ENCODE results near the gene PRKN. TPM values are rescaled to one million over a fixed set of nuclear protein-coding genes. Genes with fewer than 3 reads are reported as not detected.

PRKN gene
- total and polyA plus RNA-seq, 10 donors, result 0.23 to 14.1 (median 7.0) TPM

DNA sequence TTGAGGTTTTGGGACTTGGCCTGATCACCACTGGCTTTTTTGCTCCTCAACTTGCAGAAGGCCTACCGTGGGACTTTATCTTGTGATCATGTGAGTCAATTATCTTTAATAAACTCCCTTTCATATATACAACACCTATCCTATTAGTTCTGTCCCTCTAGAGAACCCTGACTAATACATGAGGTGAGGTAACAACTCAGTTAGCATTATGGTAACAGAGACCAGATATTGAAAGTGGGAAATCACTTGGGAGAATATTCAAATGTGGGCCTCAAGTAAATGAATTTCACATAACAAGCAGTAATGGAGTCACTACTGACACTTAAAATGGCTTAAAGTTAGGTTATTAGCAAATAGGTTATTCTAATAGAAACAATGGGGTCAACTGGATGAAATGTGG lies 1015.6 kb downstream of the PRKN start:
- Histone ChIP-seq H3K27me3 (replicated peaks in 1 of 7) (no peaks in the 10 kb centered on the region), H3K9me3 (no peaks in the 10 kb centered on the region), H3K4me3 (no peak overlapping the region), H3K4me1 (no peaks in the 10 kb centered on the region), H3K36me3 (no peaks in the 10 kb centered on the region), H3K27ac (no peak overlapping the region)
- no peak for TF ChIP-seq POLR2A (IDR thresholded peaks at IDR 0.05)
- TF ChIP-seq POLR2AphosphoS5 (IDR thresholded peaks at IDR 0.05), result no peak
- TF ChIP-seq, protein P1, sequence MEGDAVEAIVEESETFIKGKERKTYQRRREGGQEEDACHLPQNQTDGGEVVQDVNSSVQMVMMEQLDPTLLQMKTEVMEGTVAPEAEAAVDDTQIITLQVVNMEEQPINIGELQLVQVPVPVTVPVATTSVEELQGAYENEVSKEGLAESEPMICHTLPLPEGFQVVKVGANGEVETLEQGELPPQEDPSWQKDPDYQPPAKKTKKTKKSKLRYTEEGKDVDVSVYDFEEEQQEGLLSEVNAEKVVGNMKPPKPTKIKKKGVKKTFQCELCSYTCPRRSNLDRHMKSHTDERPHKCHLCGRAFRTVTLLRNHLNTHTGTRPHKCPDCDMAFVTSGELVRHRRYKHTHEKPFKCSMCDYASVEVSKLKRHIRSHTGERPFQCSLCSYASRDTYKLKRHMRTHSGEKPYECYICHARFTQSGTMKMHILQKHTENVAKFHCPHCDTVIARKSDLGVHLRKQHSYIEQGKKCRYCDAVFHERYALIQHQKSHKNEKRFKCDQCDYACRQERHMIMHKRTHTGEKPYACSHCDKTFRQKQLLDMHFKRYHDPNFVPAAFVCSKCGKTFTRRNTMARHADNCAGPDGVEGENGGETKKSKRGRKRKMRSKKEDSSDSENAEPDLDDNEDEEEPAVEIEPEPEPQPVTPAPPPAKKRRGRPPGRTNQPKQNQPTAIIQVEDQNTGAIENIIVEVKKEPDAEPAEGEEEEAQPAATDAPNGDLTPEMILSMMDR (IDR thresholded peaks at IDR 0.05 in 8 of 11, conservative IDR thresholded peaks at IDR 0.05 in 3 of 11), result no peak
- no peak for DNase-seq
- intact Hi-C loops (cut with DNase I; ENCODE audit: low total_unique reads), result no loop called here
- 82 to 97% (median 92%) methylated on average over 1 of the region's 1 CpG for WGBS, 5 donors

DNA sequence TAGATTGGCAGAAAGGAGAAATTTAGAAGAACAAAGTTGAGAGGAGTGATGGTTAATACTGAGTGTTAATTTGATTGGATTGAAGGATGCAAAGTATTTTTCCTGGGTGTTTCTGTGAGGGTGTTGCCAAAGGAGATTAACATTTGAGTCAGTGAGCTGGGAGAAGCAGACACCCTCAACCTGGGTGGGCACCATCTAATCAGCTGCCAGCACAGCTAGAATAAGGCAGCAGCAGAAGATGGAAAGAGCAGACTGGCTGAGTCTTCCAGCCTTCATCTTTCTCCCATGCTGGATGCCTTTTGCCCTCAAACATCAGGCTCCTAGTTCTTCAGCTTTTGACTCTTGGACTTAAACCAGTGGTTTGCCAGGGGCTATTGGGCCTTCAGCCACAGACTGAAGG lies 1016.1 kb downstream of the PRKN start:
- Histone ChIP-seq H3K36me3 (no peaks in the 10 kb centered on the region), H3K4me1 (no peaks in the 10 kb centered on the region), H3K4me3 (no peak overlapping the region), H3K27me3 (replicated peaks in 1 of 7) (no peaks in the 10 kb centered on the region), H3K27ac (no peak overlapping the region), H3K9me3 (no peaks in the 10 kb centered on the region)
- intact Hi-C loops (cut with DNase I; ENCODE audit: low total_unique reads), result no loop called here
- no peak for TF ChIP-seq POLR2A (IDR thresholded peaks at IDR 0.05)
- TF ChIP-seq, protein P1 (IDR thresholded peaks at IDR 0.05 in 8 of 11, conservative IDR thresholded peaks at IDR 0.05 in 3 of 11), result no peak
- no peak for TF ChIP-seq POLR2AphosphoS5 (IDR thresholded peaks at IDR 0.05)
- no peak for DNase-seq

- TF ChIP-seq, protein P1 (IDR thresholded peaks at IDR 0.05 in 8 of 11, conservative IDR thresholded peaks at IDR 0.05 in 3 of 11), result no peak
- TF ChIP-seq POLR2AphosphoS5 (IDR thresholded peaks at IDR 0.05) (no peak), POLR2A (IDR thresholded peaks at IDR 0.05) (no peak)
- Histone ChIP-seq H3K36me3 (no peaks in the 10 kb centered on the region), H3K9me3 (no peaks in the 10 kb centered on the region), H3K4me1 (no peaks in the 10 kb centered on the region), H3K27me3 (replicated peaks in 1 of 7) (no peaks in the 10 kb centered on the region), H3K27ac (no peak overlapping the region), H3K4me3 (no peak overlapping the region)
- intact Hi-C loops (cut with DNase I; ENCODE audit: low total_unique reads), result no loop called here
- DNase-seq, result no peak
- 85 to 97% (median 90%) methylated on average over 2 of the region's 2 CpGs for WGBS, 5 donors
These were observed 1016.9 kb downstream of the PRKN start for GRCh38 chr6:161710698-161711097.

DNA sequence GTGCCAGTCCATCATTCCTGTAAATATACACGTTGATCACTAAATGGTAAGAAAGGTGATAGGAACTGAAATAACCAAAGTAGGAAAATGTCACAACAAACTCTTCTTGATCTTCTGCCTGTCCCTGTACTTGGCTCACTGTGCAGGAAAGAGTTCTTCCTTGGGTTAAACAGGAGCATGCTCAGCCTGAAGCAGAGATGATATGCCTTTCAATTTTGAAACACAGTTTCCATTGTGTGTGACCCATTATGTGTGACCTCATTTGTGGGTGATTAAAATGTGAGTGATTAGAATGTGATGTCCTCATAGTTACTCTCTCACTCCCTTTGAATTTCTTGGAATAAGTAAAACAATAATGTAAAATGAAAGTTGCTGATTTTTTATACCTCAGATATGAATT lies 1026.5 kb downstream of the PRKN start:
- intact Hi-C loops (cut with DNase I; ENCODE audit: low total_unique reads), result no loop called here
- TF ChIP-seq POLR2AphosphoS5 (IDR thresholded peaks at IDR 0.05), result no peak
- no peak overlapping the region for H3K27ac ChIP-seq

GRCh38 chr6:161696801-161697200 lies 1030.8 kb downstream of the PRKN start:
- Histone ChIP-seq H3K27ac (no peak overlapping the region), H3K27me3 (replicated peaks in 1 of 7) (no peaks in the 10 kb centered on the region), H3K9me3 (no peaks in the 10 kb centered on the region), H3K36me3 (no peaks in the 10 kb centered on the region), H3K4me1 (no peaks in the 10 kb centered on the region), H3K4me3 (no peak overlapping the region)
- intact Hi-C loops (cut with DNase I; ENCODE audit: low total_unique reads), result loop anchor here (10.0 kb wide), 1 partner anchor 272 kb away; no protein-coding TSS in a partner anchor
- 64 to 84% (median 80%) methylated on average over 2 of the region's 2 CpGs for WGBS, 5 donors
- TF ChIP-seq POLR2AphosphoS5 (IDR thresholded peaks at IDR 0.05), result no peak
- TF ChIP-seq, protein P1 (IDR thresholded peaks at IDR 0.05 in 8 of 11, conservative IDR thresholded peaks at IDR 0.05 in 3 of 11), result no peak
- no peak for TF ChIP-seq POLR2A (IDR thresholded peaks at IDR 0.05)
- DNase-seq, result no peak

More for the DNA sequence above, 1026.5 kb downstream of the PRKN start:
- H3K4me3 ChIP-seq, result no peak overlapping the region
- no peaks in the 10 kb centered on the region for H3K9me3 ChIP-seq
- H3K27me3 ChIP-seq (replicated peaks in 1 of 7), result no peaks in the 10 kb centered on the region
- H3K4me1 ChIP-seq, result no peaks in the 10 kb centered on the region
- WGBS, 5 donors, result 62 to 77% (median 72%) methylated on average over 1 of the region's 1 CpG
- DNase-seq, result no peak
- no peaks in the 10 kb centered on the region for H3K36me3 ChIP-seq
